Muscle layer of duodenum (tissue), 2 donors: ENCODE data around the gene TRMT11.

Experiments used
- H3K27ac ChIP-seq: one replicate; pipeline ENCODE4 v1.7.0; 2013; ENCODE audit warnings: mild to moderate bottlenecking, low read length
- H3K27me3 ChIP-seq: one replicate; pipeline ENCODE4 v1.7.0; 2013; ENCODE audit warnings: low read depth, mild to moderate bottlenecking, control low read depth, low read length
- H3K36me3 ChIP-seq, 2 donors: one replicate each; pipeline ENCODE4 v1.7.0; 2013; ENCODE audit warnings: low read length in 2 of 2, control low read depth in 1 of 2, mild to moderate bottlenecking in 1 of 2; ENCODE audit not compliant: insufficient read depth in 2 of 2, control insufficient read depth in 1 of 2
- H3K4me1 ChIP-seq, 2 donors: one replicate each; pipeline ENCODE4 v1.7.0; 2013; ENCODE audit warnings: low read length in 2 of 2, mild to moderate bottlenecking in 2 of 2, control low read depth in 1 of 2, moderate library complexity in 1 of 2; ENCODE audit not compliant: insufficient read depth in 2 of 2, control insufficient read depth in 1 of 2
- H3K4me3 ChIP-seq, 2 donors: one replicate each; pipeline ENCODE4 v1.7.0; 2013; ENCODE audit warnings: low read length in 2 of 2, low read depth in 1 of 2, mild to moderate bottlenecking in 1 of 2
- H3K9me3 ChIP-seq, 2 donors: one replicate each; pipeline ENCODE4 v1.7.0; 2013; ENCODE audit warnings: low read length in 2 of 2, control low read depth in 1 of 2, mild to moderate bottlenecking in 1 of 2; ENCODE audit not compliant: control insufficient read depth in 1 of 2
- donor health status: healthy.

Gene TRMT11

DNA sequence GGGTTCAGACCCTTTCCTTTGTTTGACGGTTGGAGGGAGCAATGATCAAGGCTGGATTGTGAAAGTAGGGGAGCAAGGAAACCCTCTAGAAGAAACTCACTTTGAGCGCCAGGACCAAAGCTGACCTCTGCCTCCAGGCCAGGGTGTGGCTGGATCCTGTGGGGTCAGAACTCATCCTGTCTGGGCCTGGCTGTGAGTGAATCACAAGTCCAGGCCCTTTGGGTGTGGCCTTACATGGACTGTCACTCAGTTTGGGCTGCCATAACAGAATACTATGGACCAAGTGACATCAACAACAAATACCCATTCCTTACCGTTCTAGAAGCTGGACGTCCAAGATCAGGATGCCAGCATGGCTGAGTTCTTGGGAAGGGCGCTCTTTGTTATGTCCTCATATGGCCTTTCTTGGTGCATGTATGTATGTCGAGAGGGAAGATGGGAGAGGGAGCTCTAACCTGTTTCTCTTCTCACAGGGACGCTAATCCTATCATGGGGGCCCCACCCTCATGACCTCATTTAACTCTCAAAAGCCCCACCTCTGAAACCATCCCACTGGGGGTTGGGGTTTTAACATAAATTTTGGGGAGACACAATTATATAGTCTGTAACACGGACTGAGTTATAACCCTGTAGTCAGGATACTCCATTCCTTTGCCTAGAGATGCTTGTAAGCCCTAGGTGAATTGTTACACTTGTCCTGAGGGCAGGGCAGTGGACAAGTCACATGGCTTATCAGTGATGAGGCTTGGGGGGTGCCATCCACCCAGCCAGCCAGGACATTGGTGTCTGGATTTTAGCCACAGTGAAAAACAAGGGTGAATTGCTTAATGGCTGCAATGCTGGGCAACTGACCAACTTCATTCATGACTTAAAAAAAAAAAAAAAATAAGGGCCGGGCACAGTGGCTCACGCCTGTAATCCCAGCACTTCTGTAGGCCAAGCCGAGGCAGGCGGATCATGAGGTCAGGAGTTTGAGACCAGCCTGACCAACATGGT, 80.0 kb downstream of the TRMT11 start:
- H3K27me3 ChIP-seq: no peaks in the 10 kb centered on the region
- H3K4me1 ChIP-seq: peaks cover 7 to 8% of the 10 kb centered on the region in 2 donors
- H3K9me3 ChIP-seq: peaks cover 0 to 5% of the 10 kb centered on the region in 2 donors
- no peak overlapping the region for H3K4me3 ChIP-seq
- no peak overlapping the region for H3K27ac ChIP-seq
- no peaks in the 10 kb centered on the region for H3K36me3 ChIP-seq

DNA sequence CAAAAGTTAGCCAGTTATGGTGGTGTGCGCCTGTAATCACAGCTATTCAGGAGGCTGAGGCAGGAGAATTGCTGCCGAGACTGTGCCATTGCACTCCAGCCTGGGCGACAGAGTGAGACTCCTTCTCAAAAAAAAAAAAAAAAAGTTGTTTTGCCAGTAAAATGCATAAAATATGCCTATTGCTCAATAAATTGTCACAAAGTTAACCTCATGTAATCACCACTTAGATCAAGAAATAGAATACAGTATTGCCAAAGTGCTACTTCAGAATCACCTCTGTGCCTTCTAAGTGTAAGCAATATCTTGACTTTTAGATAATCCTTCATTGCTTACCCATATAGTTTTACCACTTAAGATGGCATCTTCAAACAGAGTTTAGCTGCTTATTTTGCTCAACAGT, 80.7 kb downstream of the TRMT11 start:
- no peak overlapping the region for H3K4me3 ChIP-seq
- H3K27ac ChIP-seq: no peak overlapping the region
- peaks cover 7 to 8% of the 10 kb centered on the region in 2 donors for H3K4me1 ChIP-seq

GRCh38 chr6:126069449-126069848, 83.1 kb downstream of the TRMT11 start:
- H3K27ac ChIP-seq: no peak overlapping the region
- peaks cover 0 to 5% of the 10 kb centered on the region in 2 donors for H3K9me3 ChIP-seq
- H3K27me3 ChIP-seq: no peaks in the 10 kb centered on the region

More for the DNA sequence above, 80.7 kb downstream of the TRMT11 start:
- no peaks in the 10 kb centered on the region for H3K27me3 ChIP-seq
- peaks cover 0 to 5% of the 10 kb centered on the region in 2 donors for H3K9me3 ChIP-seq
- no peaks in the 10 kb centered on the region for H3K36me3 ChIP-seq

DNA sequence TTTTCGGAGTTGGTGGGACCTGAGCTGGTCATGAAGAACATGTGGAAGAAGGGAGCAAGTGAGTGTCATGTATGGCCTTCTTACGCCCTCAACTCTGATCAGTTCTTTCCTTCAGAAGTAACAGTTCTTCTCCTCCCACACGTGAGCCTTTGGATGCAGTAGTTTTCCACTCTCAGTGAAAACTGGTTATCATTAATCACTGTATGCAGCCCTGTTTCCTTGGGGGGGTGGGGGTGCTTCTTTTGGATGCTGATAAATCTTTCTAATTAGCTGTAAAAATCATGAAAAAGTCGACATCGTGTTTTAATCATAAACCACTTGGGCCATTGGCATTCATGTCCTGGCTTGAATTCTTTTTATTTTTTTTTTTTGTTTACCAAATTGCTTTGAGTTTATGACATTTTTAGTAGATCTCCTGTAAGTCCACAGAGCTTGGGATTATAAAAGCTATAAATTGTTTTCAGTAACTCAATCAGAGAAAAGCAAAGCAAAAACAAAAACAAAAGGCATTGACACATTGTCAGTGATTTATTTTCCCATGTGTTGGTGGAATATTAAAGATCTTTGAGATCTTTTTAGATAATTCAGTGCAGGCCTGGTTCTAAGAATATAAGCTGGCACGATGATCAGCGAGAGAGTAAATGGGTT, 84.8 kb downstream of the TRMT11 start:
- Histone ChIP-seq H3K4me3 (no peak overlapping the region), H3K36me3 (no peaks in the 10 kb centered on the region), H3K27me3 (no peaks in the 10 kb centered on the region), H3K27ac (no peak overlapping the region), H3K4me1 (no peaks in the 10 kb centered on the region), H3K9me3 (peaks cover 0 to 3% of the 10 kb centered on the region in 2 donors)

More at GRCh38 chr6:126069449-126069848, 83.1 kb downstream of the TRMT11 start:
- Histone ChIP-seq H3K4me3 (no peak overlapping the region), H3K4me1 (peaks cover under 1 to 3% of the 10 kb centered on the region in 2 donors), H3K36me3 (no peaks in the 10 kb centered on the region)

GRCh38 chr6:126072172-126072571, 85.8 kb downstream of the TRMT11 start:
- no peaks in the 10 kb centered on the region for H3K9me3 ChIP-seq
- H3K27ac ChIP-seq: no peak overlapping the region
- peaks cover 0 to 6% of the 10 kb centered on the region in 2 donors for H3K4me1 ChIP-seq
- H3K4me3 ChIP-seq: no peak overlapping the region
- no peaks in the 10 kb centered on the region for H3K27me3 ChIP-seq
- H3K36me3 ChIP-seq: no peaks in the 10 kb centered on the region

- peaks cover 0 to 7% of the 10 kb centered on the region in 2 donors for H3K4me1 ChIP-seq
- H3K27me3 ChIP-seq: no peaks in the 10 kb centered on the region
- H3K4me3 ChIP-seq: no peak overlapping the region
- H3K27ac ChIP-seq: no peak overlapping the region
- H3K36me3 ChIP-seq: no peaks in the 10 kb centered on the region
- H3K9me3 ChIP-seq: no peaks in the 10 kb centered on the region
Observed at GRCh38 chr6:126072834-126073233, 86.5 kb downstream of the TRMT11 start.

DNA sequence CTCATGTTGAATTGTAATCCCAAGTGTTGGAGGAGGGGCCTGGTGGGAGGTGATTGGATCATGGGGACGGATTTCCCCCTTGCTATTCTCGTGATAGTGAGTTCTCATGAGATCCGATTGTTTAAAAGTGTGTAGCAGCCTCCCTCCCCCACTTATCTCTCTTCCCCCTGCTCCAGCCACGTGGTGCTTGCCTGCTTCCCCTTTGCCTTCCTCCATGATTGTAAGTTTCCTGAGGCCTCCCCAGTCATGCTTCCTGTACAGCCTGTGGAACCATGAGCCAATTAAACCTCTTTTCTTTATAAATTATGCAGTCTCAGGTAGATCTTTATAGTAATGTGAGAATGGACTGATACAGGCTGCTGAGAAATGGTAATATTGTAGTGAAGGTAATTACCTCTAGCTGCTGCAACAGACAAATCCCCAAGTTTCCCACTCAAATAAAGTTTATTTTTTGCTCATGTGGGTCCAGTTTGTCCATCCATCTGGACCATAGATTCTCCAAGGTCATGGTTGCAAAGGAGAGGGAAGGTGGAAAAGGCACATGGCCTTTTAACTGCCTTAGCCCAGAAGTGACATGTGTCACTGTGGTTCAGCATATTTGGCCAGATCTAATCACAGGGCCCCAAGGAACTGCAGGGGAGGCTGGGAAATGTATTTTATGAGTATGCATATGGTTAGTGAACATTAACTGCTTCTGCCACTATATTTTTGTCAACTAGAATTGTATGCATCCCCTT, 89.2 kb downstream of the TRMT11 start:
- Histone ChIP-seq H3K4me1 (peaks cover 0 to 7% of the 10 kb centered on the region in 2 donors), H3K27ac (no peak overlapping the region)

DNA sequence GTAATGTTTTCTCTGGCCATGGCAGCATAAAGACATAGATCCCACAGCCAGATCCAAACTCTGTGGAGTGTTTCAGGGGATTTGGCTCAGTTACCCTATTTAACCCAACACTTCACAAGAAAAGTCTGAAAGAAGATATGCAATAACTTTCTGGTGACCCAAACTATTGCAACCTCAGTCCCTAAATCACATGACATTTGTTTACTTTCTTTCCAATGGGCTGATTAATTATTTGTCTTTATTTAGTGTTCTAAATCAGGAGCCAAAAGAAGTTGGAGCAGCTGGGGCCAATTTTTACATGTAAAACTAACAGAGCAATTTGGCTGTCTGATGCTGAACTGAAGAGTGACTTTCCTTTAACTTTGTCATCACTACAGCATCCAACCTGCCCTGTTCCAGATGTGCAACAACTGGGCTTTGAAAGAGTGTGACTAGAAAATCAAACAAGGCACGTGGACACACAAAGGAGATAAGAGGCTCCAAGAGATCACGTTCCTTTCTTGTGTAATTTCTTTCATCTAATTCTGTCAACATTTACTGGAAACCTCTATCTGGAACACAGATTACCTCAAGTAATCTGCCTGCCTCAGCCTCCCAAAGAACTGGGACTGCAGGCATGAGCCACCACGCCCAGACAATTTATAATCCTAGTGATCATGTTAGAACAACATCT, 90.8 kb downstream of the TRMT11 start:
- Histone ChIP-seq H3K9me3 (no peaks in the 10 kb centered on the region), H3K27ac (no peak overlapping the region), H3K27me3 (no peaks in the 10 kb centered on the region), H3K4me3 (no peak overlapping the region), H3K36me3 (no peaks in the 10 kb centered on the region), H3K4me1 (peaks cover 0 to 7% of the 10 kb centered on the region in 2 donors)

More for the DNA sequence above, 89.2 kb downstream of the TRMT11 start:
- H3K27me3 ChIP-seq: no peaks in the 10 kb centered on the region
- H3K36me3 ChIP-seq: no peaks in the 10 kb centered on the region
- no peaks in the 10 kb centered on the region for H3K9me3 ChIP-seq
- no peak overlapping the region for H3K4me3 ChIP-seq

- Histone ChIP-seq H3K36me3 (no peaks in the 10 kb centered on the region), H3K4me3 (no peak overlapping the region), H3K4me1 (peaks cover 0 to 7% of the 10 kb centered on the region in 2 donors), H3K27me3 (no peaks in the 10 kb centered on the region), H3K9me3 (no peaks in the 10 kb centered on the region), H3K27ac (no peak overlapping the region)
Observed at GRCh38 chr6:126077810-126078776, 91.8 kb downstream of the TRMT11 start.

DNA sequence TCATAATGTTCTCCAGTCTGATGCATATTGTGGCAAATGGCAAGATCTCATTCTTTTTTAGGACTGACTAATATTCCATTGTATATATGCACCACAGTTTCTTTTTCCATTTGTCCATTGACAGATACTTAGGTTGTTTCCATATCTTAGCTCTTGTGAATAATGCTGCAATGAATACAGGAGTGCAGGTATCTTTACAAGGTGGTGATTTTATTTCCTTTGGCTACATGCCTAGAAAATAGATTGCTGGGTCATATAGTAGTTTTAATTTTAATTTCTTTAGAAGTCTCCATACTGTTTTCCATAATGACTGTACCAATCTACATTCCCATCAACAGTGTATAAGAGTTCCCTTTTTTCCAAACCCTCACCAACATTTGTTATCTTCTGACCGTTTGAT, 97.5 kb downstream of the TRMT11 start:
- H3K27ac ChIP-seq: no peak overlapping the region
- no peaks in the 10 kb centered on the region for H3K9me3 ChIP-seq
- H3K4me1 ChIP-seq: no peaks in the 10 kb centered on the region
- no peaks in the 10 kb centered on the region for H3K36me3 ChIP-seq
- H3K4me3 ChIP-seq: no peak overlapping the region
- no peaks in the 10 kb centered on the region for H3K27me3 ChIP-seq
